ENCODE results near the gene KLC1.

The KLC1 gene

GRCh38 chr14:103693515-103693914 is 64.5 kb downstream of the KLC1 start:
- DNase-seq = no peak

- DNase-seq = no peak
Observed at GRCh38 chr14:103694572-103695026, 65.6 kb downstream of the KLC1 start.

GRCh38 chr14:103695296-103696069 is 66.5 kb downstream of the KLC1 start:
- no peak for DNase-seq

- no peak for DNase-seq
Observed at GRCh38 chr14:103696070-103696402, 67.0 kb downstream of the KLC1 start.

GRCh38 chr14:103696466-103697071 is 67.6 kb downstream of the KLC1 start:
- no peak for DNase-seq

GRCh38 chr14:103697206-103697602 is 68.2 kb downstream of the KLC1 start:
- DNase-seq = no peak

- no peak for DNase-seq
Observed at GRCh38 chr14:103697603-103698379, 68.8 kb downstream of the KLC1 start.

GRCh38 chr14:103698380-103699260 is 69.6 kb downstream of the KLC1 start:
- DNase-seq = no peak

- no peak for DNase-seq
Observed at GRCh38 chr14:103699261-103699661, 70.2 kb downstream of the KLC1 start.

- no peak for DNase-seq
Observed at GRCh38 chr14:103699901-103700752, 71.1 kb downstream of the KLC1 start.

GRCh38 chr14:103700753-103701490 is 71.9 kb downstream of the KLC1 start:
- DNase-seq = no peak

GRCh38 chr14:103702095-103702494 is 73.1 kb downstream of the KLC1 start:
- no peak for DNase-seq

- no peak for DNase-seq
Observed at GRCh38 chr14:103702497-103703432, 73.8 kb downstream of the KLC1 start.

GRCh38 chr14:103703433-103704385 is 74.7 kb downstream of the KLC1 start:
- no peak for DNase-seq

GRCh38 chr14:103704708-103705107 is 75.7 kb downstream of the KLC1 start:
- no peak for DNase-seq

- no peak for DNase-seq
Observed at GRCh38 chr14:103705118-103705503, 76.1 kb downstream of the KLC1 start.

GRCh38 chr14:103705504-103706284 is 76.7 kb downstream of the KLC1 start:
- no peak for DNase-seq

Measured in activated CD4-positive, alpha-beta T cell treated with anti-CD3 and anti-CD28 coated beads for 4 hours (primary cell).